IMR-90 (cell line): Measurements from ENCODE around the gene ZBTB32. TPM values are rescaled to one million over a fixed set of nuclear protein-coding genes. Genes with fewer than 3 reads are reported as not detected.

Experiments used
- ATAC-seq: fragments of 200-7000 bp; cut with Tn5 transposase; 2 replicates; pipeline ENCODE4 v1.9.1; 2020; ENCODE audit warnings: low read depth, mild to moderate bottlenecking, moderate library complexity
- BruUV-seq: library from RNA; stranded (reverse); fragments of 400-500 nt; replicated peaks from 2 replicates; lab custom pipeline; 2021; lab: Mats Ljungman, UMichigan
- CTCF ChIA-PET: fragments of 300-600 bp; formaldehyde crosslinking; extraction: SDS; loops from one replicate; lab custom pipeline; 2021; ENCODE audit warnings: antibody characterized with exemption; lab: Yijun Ruan, JAX
- POLR2A ChIA-PET: fragments of 300-600 bp; sonication (Branson Sonifier 250); formaldehyde crosslinking; loops from one replicate; lab custom pipeline; 2022; ENCODE audit warnings: antibody characterized with exemption; ENCODE audit not compliant: unreplicated experiment; lab: Charles Lee
- DNase-seq: peaks from one replicate; pipeline ENCODE4 v3.0.0; 2013
- H2AFZ ChIP-seq: replicated peaks from 2 replicates; pipeline ENCODE3; 2013; ENCODE audit warnings: low read length, mild to moderate bottlenecking; ENCODE audit not compliant: poor library complexity
- H2AK5ac ChIP-seq: 2 replicates; pipeline ENCODE4 v1.6.1; 2013; ENCODE audit warnings: low read depth, low read length, inconsistent platforms
- H2AK9ac ChIP-seq: replicated peaks from 2 replicates; pipeline ENCODE3; 2013; ENCODE audit warnings: mild to moderate bottlenecking, low read depth, low read length, moderate library complexity; ENCODE audit not compliant: poor library complexity
- H2BK120ac ChIP-seq: 2 replicates; pipeline ENCODE4 v1.6.1; 2013; ENCODE audit warnings: low read depth, low read length, inconsistent platforms
- H2BK15ac ChIP-seq: 3 replicates; pipeline ENCODE4 v1.6.1; 2013; ENCODE audit warnings: low read depth, low read length, inconsistent platforms
- H2BK20ac ChIP-seq: 2 replicates; pipeline ENCODE4 v1.6.1; 2013; ENCODE audit warnings: low read depth, mild to moderate bottlenecking, inconsistent platforms, low read length, moderate library complexity
- H2BK5ac ChIP-seq: 2 replicates; pipeline ENCODE4 v1.6.1; 2013; ENCODE audit warnings: mild to moderate bottlenecking, low read depth, low read length, inconsistent platforms; ENCODE audit not compliant: poor library complexity, severe bottlenecking
- H3K14ac ChIP-seq: replicated peaks from 2 replicates; pipeline ENCODE4 v1.6.1; 2013; ENCODE audit warnings: low read depth, low read length, inconsistent platforms
- H3K18ac ChIP-seq: 2 replicates; pipeline ENCODE4 v1.6.1; 2013; ENCODE audit warnings: low read depth, low read length, control low read depth
- H3K23ac ChIP-seq: 2 replicates; pipeline ENCODE4 v1.6.1; 2013; ENCODE audit warnings: low read depth, low read length, inconsistent platforms
- H3K27ac ChIP-seq: 2 replicates; pipeline ENCODE4 v1.5.1; 2013; ENCODE audit warnings: mild to moderate bottlenecking, control low read depth, low read length; ENCODE audit not compliant: insufficient read depth
- H3K27me3 ChIP-seq: 2 replicates; pipeline ENCODE4 v1.6.1; 2013; ENCODE audit warnings: low read length; ENCODE audit not compliant: control insufficient read depth, insufficient read depth
- H3K36me3 ChIP-seq: 2 replicates; pipeline ENCODE4 v1.6.1; 2013; ENCODE audit warnings: low read length, mixed read lengths; ENCODE audit not compliant: control insufficient read depth, insufficient read depth
- H3K4ac ChIP-seq: 2 replicates; pipeline ENCODE4 v1.6.1; 2013; ENCODE audit warnings: low read depth, low read length, inconsistent platforms
- H3K4me1 ChIP-seq: 2 replicates; pipeline ENCODE4 v1.6.1; 2013; ENCODE audit warnings: low read length, mixed read lengths; ENCODE audit not compliant: control insufficient read depth, insufficient read depth
- H3K4me2 ChIP-seq: 2 replicates; pipeline ENCODE4 v1.6.1; 2013; ENCODE audit warnings: low read depth, mild to moderate bottlenecking, control low read depth, low read length, moderate library complexity
- H3K4me3 ChIP-seq: 2 replicates; pipeline ENCODE4 v1.5.1; 2013; ENCODE audit warnings: low read depth, mild to moderate bottlenecking, control low read depth, low read length, moderate library complexity; ENCODE audit not compliant: insufficient read depth
- H3K56ac ChIP-seq: 2 replicates; pipeline ENCODE4 v1.6.1; 2013; ENCODE audit warnings: low read length, inconsistent platforms; ENCODE audit not compliant: insufficient read depth; ENCODE audit errors: extremely low read depth
- H3K79me1 ChIP-seq, 2 experiments: 2 replicates each; pipeline ENCODE4 v1.6.1; 2013; ENCODE audit warnings: low read length in 2 of 2, inconsistent platforms in 1 of 2, low read depth in 1 of 2
- H3K9ac ChIP-seq: 2 replicates; pipeline ENCODE4 v1.6.1; 2013; ENCODE audit warnings: low read depth, low read length, control low read depth
- H3K9me1 ChIP-seq: 2 replicates; pipeline ENCODE4 v1.6.1; 2013; ENCODE audit warnings: low read length, inconsistent platforms; ENCODE audit not compliant: insufficient read depth
- H3K9me3 ChIP-seq: 2 replicates; pipeline ENCODE4 v1.6.1; 2013; ENCODE audit warnings: low read length; ENCODE audit not compliant: control insufficient read depth, insufficient read depth
- H4K20me1 ChIP-seq: 2 replicates; pipeline ENCODE4 v1.6.1; 2013; ENCODE audit warnings: low read length, inconsistent platforms; ENCODE audit not compliant: insufficient read depth
- H4K5ac ChIP-seq: 2 replicates; pipeline ENCODE4 v1.6.1; 2013; ENCODE audit warnings: mild to moderate bottlenecking, low read depth, low read length, control low read depth
- H4K8ac ChIP-seq, 2 experiments: 2 replicates each; pipeline ENCODE4 v1.6.1; 2013; ENCODE audit warnings: low read depth in 2 of 2, low read length in 2 of 2, control low read depth in 1 of 2, inconsistent platforms in 1 of 2
- H4K91ac ChIP-seq: 2 replicates; pipeline ENCODE4 v1.6.1; 2013; ENCODE audit warnings: low read depth, low read length, inconsistent platforms; ENCODE audit not compliant: insufficient read depth
- CEBPB ChIP-seq: IDR thresholded peaks from 2 replicates; pipeline ENCODE4 v1.6.1; 2012; ENCODE audit warnings: low read depth, low read length, improper control_type of control experiment
- CHD1 ChIP-seq: IDR thresholded peaks from 2 replicates; pipeline ENCODE4 v1.6.1; 2012; ENCODE audit warnings: low read depth, low read length, improper control_type of control experiment
- MAFK ChIP-seq: IDR thresholded peaks from 2 replicates; pipeline ENCODE4 v1.6.1; 2012; ENCODE audit warnings: low read depth, low read length, improper control_type of control experiment
- MAZ ChIP-seq: IDR thresholded peaks from 2 replicates; pipeline ENCODE4 v1.6.1; 2012; ENCODE audit warnings: low read depth, mild to moderate bottlenecking, low read length, improper control_type of control experiment, moderate library complexity, borderline replicate concordance
- MXI1 ChIP-seq: IDR thresholded peaks from 2 replicates; pipeline ENCODE4 v1.6.1; 2012; ENCODE audit warnings: low read depth, mild to moderate bottlenecking, low read length, moderate library complexity, borderline replicate concordance
- RFX5 ChIP-seq: IDR thresholded peaks from 2 replicates; pipeline ENCODE4 v1.8.0; 2012; ENCODE audit warnings: low read depth, mild to moderate bottlenecking, low read length, moderate library complexity
- SMC3 ChIP-seq: fragments of 150-350 bp; IDR thresholded peaks from 2 replicates; pipeline ENCODE4 v1.6.1; 2016; ENCODE audit warnings: low read depth, mild to moderate bottlenecking, antibody characterized with exemption, low read length, moderate library complexity
- WGBS, 2 experiments: methylation state at CpG; one replicate each; pipeline versions ENCODE4 v1.1.5 to v1.1.7; 2013; ENCODE audit warnings: missing lambda C conversion rate in 2 of 2; ENCODE audit not compliant: insufficient read length in 1 of 2; ENCODE audit errors: extremely low coverage in 2 of 2; 5-methylcytosine and 5-hydroxymethylcytosine counted together
- dilution Hi-C: fragments of 300-500 bp; cut with HindIII; formaldehyde crosslinking; loops from one replicate; pipeline ENCODE4 v1.14.3; 2018; ENCODE audit warnings: low sequenced_read_pairs; ENCODE audit not compliant: unreplicated experiment
- in situ Hi-C: fragments of 300-500 bp; cut with MboI; formaldehyde crosslinking; loops from 3 replicates; pipeline ENCODE4 v1.14.3; 2019; ENCODE audit warnings: low sequenced_read_pairs, inconsistent platforms, mixed read lengths
- intact Hi-C: fragments of 100-400 bp; cut with micrococcal nuclease; formaldehyde crosslinking; loops from 2 replicates; pipeline ENCODE4 v1.10.0; 2022
- polyA plus RNA-seq, 3 experiments: library from polyadenylated mRNA; depleted of rRNA; stranded (reverse); fragments of >200 nt; gene quantifications; 2 replicates each; pipeline ENCODE4 v1.2.3, GENCODE V29; 2012; ENCODE audit warnings: low replicate concordance in 1 of 3
- total RNA-seq: library from RNA; depleted of rRNA; stranded (reverse); fragments of >200 nt; gene quantifications from 2 replicates; pipeline ENCODE4 v1.2.3, GENCODE V29; 2012
- TF ChIP-seq, protein P1 (sequence below): fragments of 150-350 bp; IDR thresholded peaks from 2 replicates; pipeline ENCODE4 v1.6.1; 2017; ENCODE audit warnings: mild to moderate bottlenecking, antibody characterized with exemption, low read length, low read depth
- TF ChIP-seq, protein P2 (sequence below): fragments of 150-350 bp; IDR thresholded peaks from 2 replicates; pipeline ENCODE4 v1.6.1; 2016; ENCODE audit warnings: low read depth, mild to moderate bottlenecking, low read length, moderate library complexity, borderline replicate concordance

ZBTB32 gene
- total and polyA plus RNA-seq, 2 of the 4 experiments (the other 2 are of a cell fraction): not detected

DNA sequence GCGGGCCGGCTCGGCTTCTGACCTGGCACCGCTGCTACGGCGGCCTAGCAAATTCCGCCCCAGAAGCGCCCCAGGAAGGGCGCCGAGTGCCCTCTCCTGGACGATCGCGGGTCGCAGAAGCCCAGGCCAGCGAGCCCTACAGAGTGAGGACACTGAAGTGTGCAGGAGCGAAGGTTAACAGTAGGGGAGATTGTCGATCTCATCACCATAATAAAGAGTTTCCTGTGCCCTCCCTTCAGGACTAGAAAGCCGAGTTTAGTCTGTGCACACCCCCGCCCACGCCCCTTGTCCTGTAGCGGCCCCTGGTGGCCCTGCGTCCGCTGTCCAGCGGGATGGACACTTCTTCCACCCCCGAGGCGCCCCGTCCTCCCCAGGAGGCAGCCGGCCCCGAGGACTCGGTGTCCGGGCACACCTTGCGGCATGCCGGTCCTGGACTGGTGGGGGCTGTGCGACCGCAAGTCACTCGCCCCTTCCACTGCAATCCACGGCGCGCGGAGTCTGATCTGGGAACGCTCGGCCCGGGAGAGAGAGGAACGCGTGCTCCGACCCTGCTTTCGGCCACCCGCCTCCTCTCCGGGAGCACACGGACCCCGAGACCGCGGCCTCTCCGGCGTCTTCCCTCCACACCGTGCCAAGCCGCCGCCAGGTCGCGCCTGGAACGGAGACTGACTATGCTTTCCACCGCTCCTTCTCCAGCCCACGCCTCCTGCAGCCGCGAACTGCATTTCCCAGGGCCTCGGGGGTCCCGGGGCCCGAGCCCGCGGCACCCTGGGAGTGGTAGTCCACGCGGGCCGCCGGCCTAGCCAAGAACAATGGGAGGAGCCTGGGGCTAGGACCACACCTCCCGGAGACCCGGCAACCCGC, 12.7 kb downstream of the ZBTB32 start (continued):
- TF ChIP-seq SMC3 (peak; percentile 62; the same call in 1 of the 2 replicates), CHD1 (no peak), MAFK (no peak)

- DNase-seq: no peak
- peak; percentile 74 for ATAC-seq
- Histone ChIP-seq H2BK5ac (peak within 1 kb of the TSS; percentile 71), H3K27ac (peak within 1 kb of the TSS; percentile 89), H2BK15ac (no peak within 1 kb of the TSS), H3K9me1 (no peaks in the 10 kb centered on the region; the same call in 1 of the 2 replicates), H3K9me3 (no peaks in the 10 kb centered on the region), H3K4me1 (peaks cover 14% of the 10 kb centered on the region), H3K14ac (peak within 1 kb of the TSS; percentile 96), H3K36me3 (peaks cover 20% of the 10 kb centered on the region), H3K9ac (peak within 1 kb of the TSS; percentile 94), H3K23ac (peak within 1 kb of the TSS; percentile 95), H3K56ac (peak within 1 kb of the TSS; percentile 67), H4K5ac (peak within 1 kb of the TSS; percentile 37; the same call in 1 of the 2 replicates), H3K18ac (no peak within 1 kb of the TSS), H3K4me3 (peak within 1 kb of the TSS; percentile 97), H3K4me2 (peak within 1 kb of the TSS; percentile 91), H4K20me1 (peaks cover 18% of the 10 kb centered on the region), H4K8ac (peak within 1 kb of the TSS; percentile 73 to 87; a peak in 3 of 4 replicates), H3K27me3 (no peaks in the 10 kb centered on the region), H2AFZ (peak within 1 kb of the TSS; percentile 99), H2AK5ac (peak within 1 kb of the TSS; percentile 91), H2BK120ac (no peak within 1 kb of the TSS), H2BK20ac (no peak within 1 kb of the TSS), H3K4ac (peak within 1 kb of the TSS; percentile 91), H2AK9ac (peak within 1 kb of the TSS; percentile 98), H4K91ac (no peak within 1 kb of the TSS; the same call in 1 of the 2 replicates), H3K79me1 (peaks cover 4 to 45% of the 10 kb centered on the region in 2 experiments; a peak in 2 of 4 replicates)
- in situ Hi-C loops (loop anchor here (5.0 kb wide), 1 partner anchor 171 kb away; the partner anchor contains the start of gene TMEM147), dilution Hi-C loops (no loop called here), intact Hi-C loops (loop anchor here (1.0 to 2.0 kb wide), 5 partner anchors 25 to 213 kb away; partner anchors contain the start of genes PSENEN and U2AF1L4)
- no TSS peak for BruUV-seq
- peak; percentile 75; the same call in 1 of the 2 replicates for TF ChIP-seq MAZ
- TF ChIP-seq CEBPB: no peak
- TF ChIP-seq RFX5: no peak
- TF ChIP-seq, protein P1, sequence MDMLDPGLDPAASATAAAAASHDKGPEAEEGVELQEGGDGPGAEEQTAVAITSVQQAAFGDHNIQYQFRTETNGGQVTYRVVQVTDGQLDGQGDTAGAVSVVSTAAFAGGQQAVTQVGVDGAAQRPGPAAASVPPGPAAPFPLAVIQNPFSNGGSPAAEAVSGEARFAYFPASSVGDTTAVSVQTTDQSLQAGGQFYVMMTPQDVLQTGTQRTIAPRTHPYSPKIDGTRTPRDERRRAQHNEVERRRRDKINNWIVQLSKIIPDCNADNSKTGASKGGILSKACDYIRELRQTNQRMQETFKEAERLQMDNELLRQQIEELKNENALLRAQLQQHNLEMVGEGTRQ: 0 out of 2 replicates have a peak, but pooled peaks have one; percentile 2
- peak; percentile 45; the same call in 1 of the 2 replicates for TF ChIP-seq MXI1
- TF ChIP-seq, protein P2, sequence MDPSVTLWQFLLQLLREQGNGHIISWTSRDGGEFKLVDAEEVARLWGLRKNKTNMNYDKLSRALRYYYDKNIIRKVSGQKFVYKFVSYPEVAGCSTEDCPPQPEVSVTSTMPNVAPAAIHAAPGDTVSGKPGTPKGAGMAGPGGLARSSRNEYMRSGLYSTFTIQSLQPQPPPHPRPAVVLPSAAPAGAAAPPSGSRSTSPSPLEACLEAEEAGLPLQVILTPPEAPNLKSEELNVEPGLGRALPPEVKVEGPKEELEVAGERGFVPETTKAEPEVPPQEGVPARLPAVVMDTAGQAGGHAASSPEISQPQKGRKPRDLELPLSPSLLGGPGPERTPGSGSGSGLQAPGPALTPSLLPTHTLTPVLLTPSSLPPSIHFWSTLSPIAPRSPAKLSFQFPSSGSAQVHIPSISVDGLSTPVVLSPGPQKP: no peak
- POLR2A ChIA-PET: no interaction called here
- WGBS, 2 experiments: 0% methylated on average over 46 of the region's 109 CpGs; no CpG with 5 or more reads in 1 of the 2 experiments
- CTCF ChIA-PET: no interaction called here
Observed at GRCh38 chr19:35717665-35718344, 13.4 kb downstream of the ZBTB32 start, which contains the start of gene KMT2B. TSS of gene KMT2B (plus strand) at chr19:35718003. CDS start at chr19:35718019, 16 bp downstream.
